Natural killer cell (primary cell): ENCODE results near the gene CLBA1. TPM values are rescaled to one million over a fixed set of nuclear protein-coding genes. Genes with fewer than 3 reads are reported as not detected.

ENCODE experiments used
- ATAC-seq, 3 donors: fragments of 150-1000 bp in 2 of 3; fragments of 200-7000 bp in 1 of 3; cut with Tn5 transposase; 1 replicate in 1 of 3; 2 replicates in 2 of 3; pipeline ENCODE4 v1.10.0; 2021; ENCODE audit warnings: mild to moderate bottlenecking in 2 of 3, moderate library complexity in 2 of 3
- DNase-seq, 2 donors: peaks; one replicate each; pipeline versions ENCODE4 v3.0.0 to v3.0.0-alpha.2; 2013 to 2021; ENCODE audit warnings: mixed read lengths in 1 of 2
- H3K27ac ChIP-seq: one replicate; pipeline ENCODE4 v1.5.1; 2013; ENCODE audit warnings: mild to moderate bottlenecking, low read length
- H3K27me3 ChIP-seq: one replicate; pipeline ENCODE4 v1.6.1; 2013; ENCODE audit warnings: low read length; ENCODE audit not compliant: control insufficient read depth, insufficient read depth
- H3K36me3 ChIP-seq: one replicate; pipeline ENCODE4 v1.6.1; 2013; ENCODE audit warnings: low read length; ENCODE audit not compliant: control insufficient read depth, insufficient read depth
- H3K4me1 ChIP-seq: one replicate; pipeline ENCODE4 v1.6.1; 2013; ENCODE audit warnings: low read length; ENCODE audit not compliant: control insufficient read depth, insufficient read depth
- H3K4me3 ChIP-seq: one replicate; pipeline ENCODE4 v1.5.1; 2013; ENCODE audit warnings: low read length
- H3K9me3 ChIP-seq: one replicate; pipeline ENCODE4 v1.6.1; 2013; ENCODE audit warnings: low read length; ENCODE audit not compliant: control insufficient read depth, insufficient read depth
- H3K27ac Mint-ChIP-seq, 2 donors: one replicate each; pipeline ENCODE4 v1.8.0; 2022; ENCODE audit warnings: mild to moderate bottlenecking in 2 of 2, mixed read lengths in 2 of 2, moderate library complexity in 1 of 2
- H3K27me3 Mint-ChIP-seq, 2 donors: one replicate each; pipeline ENCODE4 v1.8.0; 2022; ENCODE audit warnings: low read depth in 2 of 2, mixed read lengths in 2 of 2
- H3K36me3 Mint-ChIP-seq: one replicate; pipeline ENCODE4 v1.8.0; 2022; ENCODE audit warnings: mixed read lengths
- H3K4me1 Mint-ChIP-seq, 2 donors: one replicate each; pipeline ENCODE4 v1.8.0; 2022; ENCODE audit warnings: mixed read lengths in 2 of 2
- H3K4me3 Mint-ChIP-seq: one replicate; pipeline ENCODE4 v1.8.0; 2022; ENCODE audit warnings: mild to moderate bottlenecking, moderate library complexity, mixed read lengths
- H3K9me3 Mint-ChIP-seq, 2 donors: one replicate each; pipeline ENCODE4 v1.8.0; 2022; ENCODE audit warnings: mixed read lengths in 2 of 2
- WGBS: methylation state at CpG from one replicate; pipeline ENCODE4 v1.1.7; 2013; ENCODE audit warnings: missing lambda C conversion rate; ENCODE audit not compliant: insufficient coverage; 5-methylcytosine and 5-hydroxymethylcytosine counted together
- intact Hi-C: fragments of 100-400 bp; cut with micrococcal nuclease; formaldehyde crosslinking; loops from one replicate; pipeline ENCODE4 v1.14.2; 2022
- total RNA-seq, 4 donors: library from RNA; stranded (reverse); fragments of 120-200 nt in 1 of 4; gene quantifications; one replicate each; pipeline versions ENCODE4 v1.2.3 to v1.2.4, GENCODE V29; 2013 to 2022
- TF ChIP-seq, protein P1 (sequence below): fragments of 200-600 bp; IDR thresholded peaks from one replicate; pipeline ENCODE4 v1.8.0; 2022; ENCODE audit warnings: antibody characterized with exemption

The CLBA1 gene
- total RNA-seq, 3 donors from 2014 or later (not counting 1 experiment from before 2014, with no cell fraction given) = 1.2 to 1.8 (median 1.3) TPM

DNA sequence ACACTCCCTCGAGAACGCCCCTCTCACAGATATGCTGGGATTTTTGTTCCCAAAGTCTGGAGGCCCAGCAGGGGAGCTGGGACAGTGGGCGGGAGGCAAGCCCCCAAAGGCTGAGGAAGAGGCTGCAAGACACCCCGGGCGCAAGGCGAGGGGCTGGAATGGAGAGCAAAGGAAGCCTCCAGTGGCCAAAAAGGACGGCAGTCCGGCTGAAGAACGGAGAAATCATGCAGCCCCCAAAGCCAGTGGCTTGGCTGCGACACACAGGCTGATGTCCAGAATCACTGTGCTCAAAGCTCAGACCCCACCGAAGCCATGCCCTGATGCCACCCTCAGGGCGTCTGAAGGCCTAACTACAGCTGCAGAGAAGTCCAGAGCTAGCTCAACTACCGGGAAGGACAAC, 10.9 kb downstream of the CLBA1 start:
- DNase-seq (no peak), ATAC-seq (no peak)
- no peaks in the 10 kb centered on the region for H3K4me1 Mint-ChIP-seq
- intact Hi-C loops = no loop called here
- TF ChIP-seq, protein P1, sequence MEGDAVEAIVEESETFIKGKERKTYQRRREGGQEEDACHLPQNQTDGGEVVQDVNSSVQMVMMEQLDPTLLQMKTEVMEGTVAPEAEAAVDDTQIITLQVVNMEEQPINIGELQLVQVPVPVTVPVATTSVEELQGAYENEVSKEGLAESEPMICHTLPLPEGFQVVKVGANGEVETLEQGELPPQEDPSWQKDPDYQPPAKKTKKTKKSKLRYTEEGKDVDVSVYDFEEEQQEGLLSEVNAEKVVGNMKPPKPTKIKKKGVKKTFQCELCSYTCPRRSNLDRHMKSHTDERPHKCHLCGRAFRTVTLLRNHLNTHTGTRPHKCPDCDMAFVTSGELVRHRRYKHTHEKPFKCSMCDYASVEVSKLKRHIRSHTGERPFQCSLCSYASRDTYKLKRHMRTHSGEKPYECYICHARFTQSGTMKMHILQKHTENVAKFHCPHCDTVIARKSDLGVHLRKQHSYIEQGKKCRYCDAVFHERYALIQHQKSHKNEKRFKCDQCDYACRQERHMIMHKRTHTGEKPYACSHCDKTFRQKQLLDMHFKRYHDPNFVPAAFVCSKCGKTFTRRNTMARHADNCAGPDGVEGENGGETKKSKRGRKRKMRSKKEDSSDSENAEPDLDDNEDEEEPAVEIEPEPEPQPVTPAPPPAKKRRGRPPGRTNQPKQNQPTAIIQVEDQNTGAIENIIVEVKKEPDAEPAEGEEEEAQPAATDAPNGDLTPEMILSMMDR = no peak
- Histone ChIP-seq H3K27ac (no peak overlapping the region), H3K4me3 (no peak overlapping the region), H3K36me3 (no peaks in the 10 kb centered on the region), H3K9me3 (no peaks in the 10 kb centered on the region), H3K4me1 (no peaks in the 10 kb centered on the region), H3K27me3 (no peaks in the 10 kb centered on the region)
- no peak overlapping the region for H3K4me3 Mint-ChIP-seq
- H3K27me3 Mint-ChIP-seq = no peaks in the 10 kb centered on the region
- H3K36me3 Mint-ChIP-seq = no peaks in the 10 kb centered on the region
- H3K9me3 Mint-ChIP-seq = no peaks in the 10 kb centered on the region
- 98% methylated on average over 13 of the region's 13 CpGs for WGBS
- H3K27ac Mint-ChIP-seq = no peak overlapping the region

DNA sequence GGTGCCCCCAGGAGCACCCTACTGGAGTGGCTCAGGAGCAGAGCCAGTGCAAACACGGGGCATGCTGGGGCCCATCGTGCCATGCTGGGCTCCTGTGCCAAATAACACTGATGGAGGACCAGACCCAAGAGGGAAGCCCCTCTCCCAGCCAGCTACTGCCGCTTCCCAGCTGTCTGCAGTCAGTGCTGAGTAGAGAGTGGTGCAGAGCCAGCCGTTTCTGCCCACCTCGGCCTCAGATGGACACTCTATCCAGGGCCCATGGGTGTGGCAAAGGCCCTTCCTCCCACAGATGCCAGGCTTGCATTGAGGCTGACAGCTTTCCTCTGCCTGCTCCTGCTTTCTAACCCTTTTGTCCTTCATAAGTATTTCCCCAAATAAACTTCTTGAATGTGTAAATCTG, 13.2 kb downstream of the CLBA1 start:
- no peaks in the 10 kb centered on the region for H3K36me3 Mint-ChIP-seq
- Histone ChIP-seq H3K4me1 (no peaks in the 10 kb centered on the region), H3K27ac (no peak overlapping the region), H3K4me3 (no peak overlapping the region), H3K36me3 (no peaks in the 10 kb centered on the region), H3K9me3 (no peaks in the 10 kb centered on the region), H3K27me3 (no peaks in the 10 kb centered on the region)
- H3K27me3 Mint-ChIP-seq = no peaks in the 10 kb centered on the region
- no peak overlapping the region for H3K4me3 Mint-ChIP-seq
- DNase-seq (no peak), ATAC-seq (no peak)
- no peak overlapping the region for H3K27ac Mint-ChIP-seq
- TF ChIP-seq, protein P1 = no peak
- 94% methylated on average over 5 of the region's 5 CpGs for WGBS
- intact Hi-C loops = no loop called here
- no peaks in the 10 kb centered on the region for H3K4me1 Mint-ChIP-seq
- no peaks in the 10 kb centered on the region for H3K9me3 Mint-ChIP-seq

DNA sequence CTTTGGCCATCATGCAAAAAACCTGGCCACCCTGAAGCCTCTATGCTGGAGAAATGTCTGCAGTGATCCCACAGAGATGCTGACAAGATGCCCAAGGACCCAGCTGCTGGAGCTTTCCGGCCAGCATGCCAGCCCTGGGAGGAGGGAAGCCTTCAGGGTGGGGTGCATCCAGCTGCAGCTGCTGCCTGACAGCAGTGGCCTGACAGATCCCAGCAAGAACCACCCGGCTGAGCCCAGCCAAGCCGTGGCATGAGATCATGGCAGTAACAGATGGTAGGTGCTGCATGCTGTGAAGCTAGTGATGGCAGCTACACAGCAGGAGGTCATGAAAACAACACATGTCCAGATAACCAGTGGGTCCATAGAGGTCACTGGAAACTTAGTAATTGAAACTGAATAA, 13.8 kb downstream of the CLBA1 start:
- H3K4me1 Mint-ChIP-seq = no peaks in the 10 kb centered on the region
- Histone ChIP-seq H3K4me1 (no peaks in the 10 kb centered on the region), H3K36me3 (no peaks in the 10 kb centered on the region), H3K9me3 (no peaks in the 10 kb centered on the region), H3K27ac (no peak overlapping the region), H3K27me3 (no peaks in the 10 kb centered on the region), H3K4me3 (no peak overlapping the region)
- H3K27ac Mint-ChIP-seq = no peak overlapping the region
- no peaks in the 10 kb centered on the region for H3K9me3 Mint-ChIP-seq
- no peak overlapping the region for H3K4me3 Mint-ChIP-seq
- H3K36me3 Mint-ChIP-seq = no peaks in the 10 kb centered on the region
- ATAC-seq = no peak
- 97% methylated on average over 3 of the region's 3 CpGs for WGBS
- TF ChIP-seq, protein P1 = no peak
- intact Hi-C loops = no loop called here
- DNase-seq = no peak
- no peaks in the 10 kb centered on the region for H3K27me3 Mint-ChIP-seq

DNA sequence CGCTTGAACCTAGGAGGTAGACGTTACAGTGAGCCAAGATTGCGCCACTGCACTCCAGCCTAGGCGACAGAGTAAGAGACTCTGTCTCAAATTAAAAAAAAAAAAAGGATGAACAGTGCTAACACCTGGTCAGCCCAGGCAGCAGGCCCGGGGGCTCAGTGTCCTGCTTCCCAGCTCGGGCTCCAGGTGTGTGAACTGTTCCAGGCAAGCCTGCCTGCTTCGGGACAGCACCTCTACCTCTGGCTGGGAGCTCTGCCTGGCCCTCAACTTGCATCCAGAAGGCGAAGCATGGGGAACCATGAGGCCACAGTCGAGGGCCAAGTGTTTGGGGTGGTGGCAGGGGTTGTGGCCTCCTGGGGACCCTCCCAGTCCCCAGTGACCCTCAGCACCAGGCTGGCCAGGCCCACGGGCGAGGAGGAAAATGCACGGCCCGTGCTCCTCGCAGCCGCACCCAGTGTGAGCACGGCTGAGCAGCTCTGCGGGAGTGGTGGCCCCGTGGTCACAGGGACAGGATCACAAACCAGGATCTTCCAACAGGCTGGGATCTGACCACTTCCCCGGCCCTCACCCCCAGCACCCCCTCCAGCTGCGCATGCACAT, 19.8 kb downstream of the CLBA1 start:
- TF ChIP-seq, protein P1 = no peak
- no peaks in the 10 kb centered on the region for H3K9me3 Mint-ChIP-seq
- Histone ChIP-seq H3K27ac (no peak overlapping the region), H3K4me1 (no peaks in the 10 kb centered on the region), H3K27me3 (no peaks in the 10 kb centered on the region), H3K9me3 (no peaks in the 10 kb centered on the region), H3K36me3 (peaks cover 14% of the 10 kb centered on the region), H3K4me3 (no peak overlapping the region)
- H3K4me1 Mint-ChIP-seq = no peaks in the 10 kb centered on the region
- H3K27ac Mint-ChIP-seq = no peak overlapping the region
- DNase-seq (no peak), ATAC-seq (no peak)
- intact Hi-C loops = no loop called here
- H3K36me3 Mint-ChIP-seq = no peaks in the 10 kb centered on the region
- WGBS = 88% methylated on average over 20 of the region's 20 CpGs
- no peak overlapping the region for H3K4me3 Mint-ChIP-seq
- no peaks in the 10 kb centered on the region for H3K27me3 Mint-ChIP-seq
